HG02678 (cell line): ENCODE data around the gene ICAM5.
"Not testable (repeated sequence)": the region's sequence is repeated elsewhere in the genome, so short reads cannot be mapped to it uniquely, and the experiment has no call there.

Source experiments
- ATAC-seq: cut with Tn5 transposase; IDR thresholded peaks from one replicate; pipeline ENCODE4 v1.9.1; 2021; ENCODE audit warnings: mild to moderate bottlenecking, moderate library complexity; ENCODE audit not compliant: unreplicated experiment

ICAM5 gene

GRCh38 chr19:10289836-10290356 lies at the start of gene ICAM5:
Gene ICAM5 (plus strand): TSS chr19:10289952. CDS start chr19:10290044, 92 bp downstream.
- ATAC-seq, result no peak

- not testable (repeated sequence) for ATAC-seq
These were observed 47.8 kb upstream of the ICAM5 start for GRCh38 chr19:10241826-10242449.

- no peak for ATAC-seq
These were observed 46.1 kb upstream of the ICAM5 start for GRCh38 chr19:10243606-10244005.

GRCh38 chr19:10245189-10245939 lies 44.4 kb upstream of the ICAM5 start:
- ATAC-seq, result no peak

GRCh38 chr19:10246511-10246910 lies 43.2 kb upstream of the ICAM5 start:
- ATAC-seq, result no peak

GRCh38 chr19:10251792-10252694 lies 37.7 kb upstream of the ICAM5 start, which contains the start of gene MRPL4:
Gene MRPL4 (plus strand): TSS chr19:10252214. CDS start chr19:10252254, 40 bp downstream.
- peak; percentile 91 for ATAC-seq

- ATAC-seq, result no peak
These were observed 37.0 kb upstream of the ICAM5 start for GRCh38 chr19:10252707-10253106.

GRCh38 chr19:10254244-10254643 lies 35.5 kb upstream of the ICAM5 start:
- ATAC-seq, result no peak

GRCh38 chr19:10255358-10255757 lies 34.4 kb upstream of the ICAM5 start:
- ATAC-seq, result no peak

- no peak for ATAC-seq
These were observed 33.2 kb upstream of the ICAM5 start for GRCh38 chr19:10256551-10256950.

GRCh38 chr19:10256970-10257615 lies 32.7 kb upstream of the ICAM5 start:
- no peak for ATAC-seq

GRCh38 chr19:10258080-10258710 lies 31.6 kb upstream of the ICAM5 start:
- ATAC-seq, result no peak

GRCh38 chr19:10259162-10259905 lies 30.4 kb upstream of the ICAM5 start:
- no peak for ATAC-seq

- ATAC-seq, result no peak
These were observed 29.6 kb upstream of the ICAM5 start for GRCh38 chr19:10260141-10260584.

GRCh38 chr19:10262771-10263170 lies 27.0 kb upstream of the ICAM5 start:
- no peak for ATAC-seq

GRCh38 chr19:10266706-10267105 lies 23.0 kb upstream of the ICAM5 start:
- no peak for ATAC-seq

- ATAC-seq, result no peak
These were observed 21.7 kb upstream of the ICAM5 start for GRCh38 chr19:10268071-10268470.

- ATAC-seq, result peak; percentile 41
These were observed 20.2 kb upstream of the ICAM5 start for GRCh38 chr19:10269333-10270179.
